ENCODE measurements around the gene DLG2.

The DLG2 gene

GRCh38 chr11:84035645-84036044 lies 1591.5 kb downstream of the DLG2 start:
- no peak for DNase-seq

GRCh38 chr11:84034484-84034883 lies 1592.7 kb downstream of the DLG2 start:
- DNase-seq = no peak

DNA sequence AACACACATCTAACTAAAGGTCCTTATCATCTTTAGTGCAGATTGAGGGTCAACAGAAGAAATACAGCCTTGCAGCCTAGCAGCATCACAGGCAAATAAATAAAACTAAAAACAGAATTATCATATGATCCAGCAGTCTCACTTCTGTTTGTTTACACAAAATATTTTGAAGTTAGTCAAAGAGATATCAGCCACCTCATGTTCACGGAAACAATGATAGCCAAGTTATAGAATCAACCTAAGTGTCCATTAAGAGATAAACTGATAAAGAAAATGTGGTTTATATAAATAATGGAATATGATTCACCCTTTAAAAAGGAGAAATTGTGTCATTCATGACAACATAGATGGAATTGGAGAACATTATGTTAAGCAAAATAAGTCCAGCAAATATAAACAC lies 1602.9 kb downstream of the DLG2 start:
- DNase-seq = no peak

- no peak for DNase-seq
These were observed 1604.4 kb downstream of the DLG2 start for GRCh38 chr11:84022695-84023094.

- DNase-seq = no peak
These were observed 1604.9 kb downstream of the DLG2 start for GRCh38 chr11:84022201-84022600.

DNA sequence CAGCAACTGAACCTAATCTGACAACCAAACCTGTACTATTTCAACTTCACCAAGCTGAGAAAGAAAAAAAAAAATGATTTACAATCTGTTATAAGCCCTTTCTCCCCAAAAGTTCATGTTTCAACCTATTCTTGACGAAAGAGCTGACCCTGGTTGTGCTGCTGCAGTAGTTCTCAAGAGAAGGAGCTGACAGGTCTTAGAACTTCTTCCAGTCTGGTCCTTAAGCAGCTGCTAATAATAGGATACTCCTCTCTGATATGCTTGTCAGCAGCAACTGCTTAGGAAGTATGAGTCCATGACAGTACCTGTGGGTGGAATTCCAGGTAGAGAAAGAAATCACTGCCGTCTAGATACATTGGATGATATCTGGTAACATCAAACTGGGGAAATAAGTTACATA lies 1605.9 kb downstream of the DLG2 start:
- DNase-seq = no peak

DNA sequence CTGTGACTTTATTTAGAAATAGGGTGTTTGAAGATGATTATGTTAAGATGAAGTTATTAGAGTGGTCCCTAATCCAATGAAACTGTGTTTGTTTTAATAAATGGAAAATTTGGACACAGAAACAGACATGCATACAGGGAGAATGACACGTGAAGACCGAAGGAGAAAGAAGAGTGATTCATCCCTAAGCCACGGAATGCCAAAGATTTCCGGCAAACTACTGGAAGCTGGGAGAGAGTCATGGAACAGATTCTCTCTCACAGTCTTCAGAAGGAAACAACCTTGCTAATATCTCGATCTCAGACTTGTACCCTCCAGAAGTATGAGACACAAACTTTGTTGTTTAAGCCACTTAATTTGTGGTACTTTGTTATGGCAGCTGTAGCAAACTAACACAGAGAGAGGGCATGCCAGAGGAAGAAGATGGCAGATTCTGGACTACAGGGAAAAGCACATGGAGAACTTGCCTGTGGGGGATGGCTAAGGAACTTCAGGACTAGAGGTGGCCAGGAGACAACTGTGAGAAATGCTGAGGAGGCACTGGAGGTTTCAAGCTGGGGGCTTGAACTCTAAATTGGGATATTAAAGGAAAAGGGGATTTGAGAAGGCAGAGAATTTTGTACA lies 1607.5 kb downstream of the DLG2 start:
- DNase-seq = no peak

DNA sequence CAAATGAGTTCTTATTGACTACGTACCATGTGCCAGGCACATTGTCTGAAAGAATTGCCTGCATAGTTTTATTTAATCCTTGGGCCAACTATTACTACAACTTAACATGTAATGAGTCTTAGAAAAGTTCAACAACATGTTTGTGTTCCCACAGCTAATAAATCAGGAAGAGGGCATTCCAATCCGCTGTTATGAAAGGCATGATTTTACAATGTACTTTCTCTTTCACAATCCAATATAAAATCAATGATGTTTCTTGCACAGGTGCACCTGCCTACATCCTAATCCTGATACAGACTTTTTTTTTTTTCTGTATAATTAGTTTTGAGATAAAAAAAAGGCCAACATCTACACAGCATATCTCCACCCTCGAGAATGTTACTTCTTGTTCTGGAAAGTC lies 1612.6 kb downstream of the DLG2 start:
- DNase-seq = no peak

DNA sequence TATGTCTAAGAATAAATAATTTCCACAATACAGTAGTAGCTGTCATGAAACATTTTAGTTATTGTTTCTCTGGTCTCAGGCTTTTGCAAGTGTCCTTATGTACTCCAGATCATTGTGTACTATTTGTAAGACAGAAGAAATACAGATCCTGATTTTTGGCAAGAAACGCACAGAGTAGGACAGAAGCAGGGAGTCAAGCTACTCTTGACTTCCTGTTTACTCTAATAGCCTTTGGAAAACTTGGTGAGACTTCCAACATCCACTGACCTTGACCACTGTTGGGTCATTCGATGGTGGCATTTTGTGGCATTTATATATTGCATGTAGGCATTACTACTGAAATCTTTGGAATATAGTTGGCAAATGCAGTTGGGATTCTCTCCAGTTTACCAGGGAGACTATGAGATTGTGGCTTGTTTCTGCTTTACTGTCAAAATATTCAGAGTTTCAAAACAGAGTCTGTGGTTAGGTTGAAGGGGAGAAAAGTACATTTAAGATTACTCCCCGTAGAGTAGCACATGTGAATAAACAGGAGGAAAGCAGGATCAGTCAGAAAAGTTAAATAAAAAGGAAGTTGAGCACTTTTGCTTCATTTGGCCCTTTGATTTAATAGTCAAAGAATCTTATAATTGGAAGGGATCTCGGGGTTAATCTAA lies 1614.8 kb downstream of the DLG2 start:
- no peak for DNase-seq

DNA sequence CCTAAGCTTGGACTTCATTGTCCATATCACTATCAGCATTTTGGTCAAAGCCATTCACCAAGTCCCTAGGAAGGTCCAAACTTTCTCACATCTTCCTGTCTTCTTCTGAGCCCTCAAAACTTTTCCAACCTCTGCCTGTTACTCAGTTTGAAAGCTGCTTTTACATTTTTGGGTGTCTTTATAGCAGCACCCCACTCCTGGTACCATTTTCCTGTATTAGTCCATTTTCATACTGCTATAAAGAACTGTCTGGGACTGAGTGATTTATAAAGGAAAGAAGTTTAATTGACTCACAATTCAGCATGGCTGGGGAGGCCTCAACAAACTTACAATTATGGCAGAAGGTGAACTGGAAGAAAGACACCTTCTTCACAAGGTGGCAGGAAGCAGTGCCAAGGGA lies 1624.0 kb downstream of the DLG2 start:
- no peak for DNase-seq

- no peak for DNase-seq
These were observed 1628.2 kb downstream of the DLG2 start for GRCh38 chr11:83998921-83999320.

GRCh38 chr11:83990160-83990733 lies 1636.9 kb downstream of the DLG2 start:
- DNase-seq = no peak

GRCh38 chr11:83982825-83983224 lies 1644.3 kb downstream of the DLG2 start:
- no peak for DNase-seq

DNA sequence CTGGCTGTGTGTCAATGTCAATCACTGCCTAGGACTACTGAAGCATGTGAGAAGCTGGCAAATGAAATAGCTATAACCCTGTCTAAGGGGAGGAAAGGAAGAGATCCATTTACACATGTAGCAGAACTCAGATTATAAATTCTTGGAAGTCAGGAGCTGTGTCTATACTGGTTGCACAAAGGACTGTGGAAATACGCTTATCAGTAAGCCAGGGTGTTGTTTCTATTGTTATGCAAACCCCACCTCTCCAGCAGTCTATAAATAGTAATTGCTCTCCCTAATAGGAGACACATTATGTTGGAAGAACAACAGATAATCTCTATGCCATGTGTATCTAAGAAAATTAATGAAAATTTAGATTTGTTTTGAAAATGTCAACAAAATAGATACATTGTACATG lies 1647.6 kb downstream of the DLG2 start:
- no peak for DNase-seq

DNA sequence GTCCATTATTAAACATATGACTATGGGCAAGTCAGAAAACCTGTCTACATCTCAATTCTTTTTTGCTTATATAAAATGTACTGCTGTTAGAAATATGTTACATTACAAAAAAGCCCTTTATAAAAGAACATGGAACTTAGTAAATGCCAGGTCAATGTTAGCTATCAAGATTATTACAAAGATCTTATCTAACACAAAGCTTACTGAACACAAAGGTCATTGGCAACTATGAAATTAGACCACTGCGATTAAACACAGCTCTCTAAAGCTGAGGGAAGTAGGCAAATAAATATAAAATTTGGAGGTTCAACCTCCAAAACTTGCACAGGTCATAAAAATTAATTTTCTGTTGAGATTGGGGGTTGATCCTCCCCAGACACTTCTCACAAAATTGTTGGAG lies 1648.2 kb downstream of the DLG2 start:
- no peak for DNase-seq

GRCh38 chr11:83976086-83976485 lies 1651.1 kb downstream of the DLG2 start:
- no peak for DNase-seq

DNA sequence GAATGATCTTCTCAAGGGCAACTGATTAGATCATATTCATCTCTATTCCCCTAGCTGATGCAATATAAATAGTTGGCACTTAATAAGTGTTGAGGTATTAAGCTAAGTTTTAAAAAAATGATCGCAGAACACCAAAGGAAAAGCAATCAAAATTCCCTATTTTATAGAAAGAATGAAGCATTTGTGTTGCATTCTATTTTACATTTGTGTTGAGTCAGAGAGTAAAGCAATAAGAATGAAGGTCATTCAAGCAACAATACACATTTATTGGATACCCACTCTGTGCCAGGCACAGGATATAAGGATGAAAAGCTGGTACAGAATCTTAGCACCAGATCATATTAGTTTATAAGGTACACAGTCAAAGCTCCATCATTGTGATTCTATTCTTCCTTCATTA lies 1654.6 kb downstream of the DLG2 start:
- no peak for DNase-seq

DNA sequence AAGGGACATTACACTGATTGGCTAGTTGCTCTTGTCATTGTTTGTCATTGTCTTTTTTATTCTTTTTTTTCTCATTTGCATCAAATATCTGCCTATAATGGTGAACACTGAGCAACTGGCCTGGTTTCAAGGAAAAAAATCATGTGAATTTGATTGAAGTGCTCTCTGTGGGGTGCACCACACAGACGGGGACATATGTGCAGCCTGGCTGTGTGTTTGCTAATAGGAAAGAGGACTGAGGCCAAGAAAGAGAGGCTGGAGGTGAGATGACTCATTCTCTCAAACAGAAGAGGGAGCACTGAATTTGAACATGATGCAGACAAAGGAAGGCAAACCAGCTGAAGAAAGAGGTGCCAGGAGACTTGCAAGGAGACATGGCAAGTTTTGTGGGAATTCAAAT lies 1656.1 kb downstream of the DLG2 start:
- DNase-seq = no peak

DNA sequence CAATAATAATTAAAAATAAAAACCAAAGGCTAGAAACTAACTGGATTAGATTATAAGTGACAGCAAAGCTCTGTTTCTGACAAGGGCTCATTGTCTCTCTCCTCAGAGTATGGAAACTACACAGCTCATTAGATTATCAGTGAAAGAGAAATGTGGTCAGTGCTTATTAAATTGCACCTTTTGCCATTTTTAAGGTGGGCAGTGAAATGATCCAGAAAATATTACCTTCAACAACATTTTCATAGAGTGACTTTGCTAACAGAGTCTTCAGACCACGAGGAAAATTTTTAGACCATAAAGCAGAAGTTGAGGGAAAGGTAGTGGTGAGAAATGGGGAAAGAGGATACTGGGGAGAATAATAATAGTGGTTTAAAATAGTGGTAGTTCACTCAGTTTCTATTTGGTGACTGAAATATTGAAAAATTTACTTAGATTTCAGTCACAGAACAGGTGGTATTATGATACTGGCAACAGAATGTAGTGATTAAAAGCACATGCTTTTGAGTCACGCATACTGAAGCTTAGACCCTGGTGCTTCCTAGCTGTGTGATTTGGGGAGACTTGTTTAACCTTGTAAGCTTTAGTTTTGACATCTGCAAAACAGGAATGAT lies 1657.0 kb downstream of the DLG2 start:
- peak in 1 of 2 experiments; percentile 2 for DNase-seq

DNA sequence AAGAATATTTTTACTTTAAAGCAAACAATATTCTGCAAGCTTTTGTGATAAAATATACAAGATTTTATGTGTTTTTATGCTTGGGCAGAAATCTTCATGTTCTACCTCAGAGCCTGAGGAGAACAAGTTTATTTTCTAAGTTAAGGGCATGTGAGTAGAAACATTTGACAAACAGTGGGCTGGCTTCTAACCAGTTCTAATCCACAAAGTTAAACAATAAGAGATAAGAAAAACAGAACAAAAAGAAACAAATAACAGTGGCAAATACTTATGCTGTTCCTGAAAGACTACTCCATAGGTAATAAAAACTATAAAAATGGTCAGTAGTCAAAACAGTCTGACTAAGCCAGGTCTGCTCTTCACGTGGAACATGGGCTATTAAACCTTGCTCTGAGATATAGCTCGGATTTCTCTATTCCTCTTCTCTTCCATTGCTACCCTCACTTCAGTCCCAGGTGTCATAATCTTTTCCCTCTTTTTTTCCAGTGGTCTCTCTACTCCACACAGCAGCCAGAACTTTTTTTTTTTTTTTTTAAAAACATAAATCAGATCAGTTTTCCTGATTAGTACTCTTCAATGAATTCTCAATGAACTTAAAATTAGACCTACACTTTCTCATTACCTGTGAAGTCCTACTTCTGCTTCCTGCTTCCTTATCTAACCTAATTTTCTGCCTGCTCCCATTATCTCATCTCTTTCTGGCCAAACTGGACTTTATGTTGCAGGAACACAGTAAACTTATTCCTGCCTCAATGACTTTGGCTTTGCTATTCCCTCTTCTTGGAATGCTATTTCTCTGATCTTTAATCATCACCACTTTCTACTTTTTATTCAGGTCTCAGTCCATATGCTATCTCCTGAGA lies 1669.9 kb downstream of the DLG2 start:
- DNase-seq = no peak

DNA sequence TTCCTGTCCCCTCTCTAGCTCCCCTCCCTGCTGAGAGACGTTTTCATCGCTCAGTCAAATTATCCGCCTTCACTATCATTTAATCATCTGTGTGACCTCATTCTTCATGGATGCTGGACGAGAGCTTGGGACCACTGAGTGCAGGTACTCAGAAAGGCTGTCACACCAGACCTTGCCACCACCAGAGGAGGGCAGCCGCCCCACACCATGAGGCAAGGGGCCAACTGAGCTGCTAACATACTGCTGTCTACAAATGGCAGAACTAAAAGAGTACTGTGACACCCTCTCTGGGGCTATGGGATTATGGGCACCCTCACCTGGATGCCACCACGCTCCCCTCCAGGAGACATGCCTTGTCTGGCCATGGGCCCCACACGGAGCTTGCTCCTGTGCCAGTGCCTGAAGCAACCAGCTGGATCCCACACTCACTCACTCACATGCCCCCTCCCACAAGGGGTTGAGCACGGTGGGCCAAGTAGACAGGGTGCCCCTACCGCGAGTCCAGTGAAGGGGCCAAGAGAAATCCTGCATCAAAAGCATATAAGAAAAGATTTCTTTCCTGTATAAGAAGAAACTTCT lies 1670.9 kb downstream of the DLG2 start:
- no peak for DNase-seq

- no peak for DNase-seq
These were observed 1672.4 kb downstream of the DLG2 start for GRCh38 chr11:83954780-83955179.

DNA sequence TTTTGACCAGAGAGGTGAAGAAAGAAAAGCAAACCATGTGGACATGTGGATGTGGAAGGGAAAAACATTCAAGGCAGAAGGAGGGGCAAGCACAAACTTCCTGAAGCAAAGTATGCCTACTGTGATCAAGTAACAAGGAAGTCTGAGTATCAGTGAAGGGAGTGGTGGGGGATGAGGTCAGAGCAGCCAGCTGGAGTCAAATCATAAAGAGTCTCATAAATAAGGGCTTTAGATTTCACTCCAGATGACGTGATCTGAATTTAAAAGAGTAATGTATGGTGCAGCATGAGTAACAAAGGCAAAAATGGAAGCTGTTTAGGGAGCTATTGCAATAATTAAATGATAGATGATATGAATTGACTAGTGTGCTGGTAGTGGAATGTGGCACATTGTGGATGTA lies 1675.6 kb downstream of the DLG2 start:
- no peak for DNase-seq
